Measurements from ENCODE around the gene SYNE2. TPM values are rescaled to one million over a fixed set of nuclear protein-coding genes. Genes with fewer than 3 reads are reported as not detected.

The SYNE2 gene
- total and polyA plus RNA-seq, 4 experiments from 2014 or later, result 14.2 to 280 (median 189) TPM

- no peak overlapping the region for H3K4me3 Mint-ChIP-seq
- no peaks in the 10 kb centered on the region for H3K27me3 Mint-ChIP-seq
- peaks cover 0 to 4% (median 0%) of the 10 kb centered on the region in 4 donors for H3K4me1 Mint-ChIP-seq
- Histone ChIP-seq H3K27me3 (ENCODE audit: insufficient read depth, low read length) (no peaks in the 10 kb centered on the region), H3K4me1 (ENCODE audit: insufficient read depth, low read length) (no peaks in the 10 kb centered on the region), H3K9me3 (ENCODE audit: control insufficient read depth in 1 of 2, low read length in 2 of 2) (no peaks in the 10 kb centered on the region), H3K27ac (ENCODE audit: low read depth, low read length) (no peak overlapping the region), H3K36me3 (ENCODE audit: insufficient read depth, low read length) (peaks cover 90% of the 10 kb centered on the region), H3K4me3 (ENCODE audit: low read length in 2 of 2) (no peak overlapping the region)
- ChIA-PET CTCF (ENCODE audit: partially characterized antibody) (no interaction called here), POLR2A (ENCODE audit: partially characterized antibody) (no interaction called here)
- peaks cover 0 to 2% (median 0%) of the 10 kb centered on the region in 8 donors for H3K9me3 Mint-ChIP-seq
- H3K27ac Mint-ChIP-seq, result peak overlapping the region in 2 of 7 donors; percentile 36 to 64
- DNase-seq, result no peak
- intact Hi-C loops (cut with micrococcal nuclease), result no loop called here
- H3K36me3 Mint-ChIP-seq, result peaks cover 70 to 91% of the 10 kb centered on the region in 2 donors
Observed at GRCh38 chr14:64215274-64215673, 362.5 kb downstream of the SYNE2 start.

- Histone ChIP-seq H3K27ac (ENCODE audit: low read depth, low read length) (no peak overlapping the region), H3K4me1 (ENCODE audit: insufficient read depth, low read length) (no peaks in the 10 kb centered on the region), H3K36me3 (ENCODE audit: insufficient read depth, low read length) (peaks cover 90% of the 10 kb centered on the region), H3K27me3 (ENCODE audit: insufficient read depth, low read length) (no peaks in the 10 kb centered on the region), H3K4me3 (ENCODE audit: low read length in 2 of 2) (no peak overlapping the region), H3K9me3 (ENCODE audit: control insufficient read depth in 1 of 2, low read length in 2 of 2) (no peaks in the 10 kb centered on the region)
- Mint-ChIP-seq H3K27me3 (no peaks in the 10 kb centered on the region), H3K4me3 (no peak overlapping the region), H3K36me3 (peaks cover 66 to 87% of the 10 kb centered on the region in 2 donors), H3K9me3 (peaks cover 0 to 2% (median 0%) of the 10 kb centered on the region in 8 donors), H3K4me1 (peaks cover 0 to 4% (median 0%) of the 10 kb centered on the region in 4 donors), H3K27ac (peak overlapping the region in 3 of 7 donors; percentile 41 to 76 (median 53))
- CTCF ChIA-PET (ENCODE audit: partially characterized antibody), result no interaction called here
- POLR2A ChIA-PET (ENCODE audit: partially characterized antibody), result no interaction called here
- DNase-seq, result no peak
- intact Hi-C loops (cut with micrococcal nuclease), result no loop called here
Observed at GRCh38 chr14:64215978-64216377, 363.2 kb downstream of the SYNE2 start.

- DNase-seq, result no peak
- Histone ChIP-seq H3K36me3 (ENCODE audit: insufficient read depth, low read length) (peaks cover 90% of the 10 kb centered on the region), H3K27ac (ENCODE audit: low read depth, low read length) (no peak overlapping the region), H3K27me3 (ENCODE audit: insufficient read depth, low read length) (no peaks in the 10 kb centered on the region), H3K4me3 (ENCODE audit: low read length in 2 of 2) (no peak overlapping the region), H3K4me1 (ENCODE audit: insufficient read depth, low read length) (no peaks in the 10 kb centered on the region), H3K9me3 (ENCODE audit: control insufficient read depth in 1 of 2, low read length in 2 of 2) (no peaks in the 10 kb centered on the region)
- Mint-ChIP-seq H3K9me3 (peaks cover 0 to 2% (median 0%) of the 10 kb centered on the region in 8 donors), H3K4me3 (no peak overlapping the region), H3K27ac (peak overlapping the region in 1 of 7 donors; percentile 35), H3K27me3 (no peaks in the 10 kb centered on the region), H3K4me1 (peaks cover 0 to 4% (median 0%) of the 10 kb centered on the region in 4 donors), H3K36me3 (peaks cover 64 to 81% of the 10 kb centered on the region in 2 donors)
- intact Hi-C loops (cut with micrococcal nuclease), result no loop called here
- CTCF ChIA-PET (ENCODE audit: partially characterized antibody), result no interaction called here
- POLR2A ChIA-PET (ENCODE audit: partially characterized antibody), result no interaction called here
Observed at GRCh38 chr14:64217308-64217707, 364.5 kb downstream of the SYNE2 start.

DNA sequence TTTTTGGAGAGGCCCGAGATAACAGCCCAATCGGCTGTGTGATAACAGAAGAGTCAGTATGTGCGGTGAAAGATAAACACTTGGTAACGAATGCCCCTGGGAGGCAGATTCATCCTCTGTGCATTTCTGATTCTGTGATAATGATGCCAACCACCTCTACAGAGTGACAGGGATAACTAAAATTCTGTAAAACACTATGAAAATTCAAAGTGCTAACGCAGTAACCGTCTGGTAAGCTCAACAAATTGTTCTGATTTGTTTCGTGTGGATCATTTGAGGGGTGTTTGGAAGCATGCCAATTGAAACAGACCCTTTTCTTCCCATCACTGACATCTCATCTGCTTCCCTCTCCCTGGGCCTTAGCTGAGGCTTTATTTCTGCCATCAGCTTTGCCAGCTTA is 365.0 kb downstream of the SYNE2 start:
- Mint-ChIP-seq H3K9me3 (peaks cover 0 to 2% (median 0%) of the 10 kb centered on the region in 8 donors), H3K4me3 (no peak overlapping the region), H3K36me3 (peaks cover 61 to 78% of the 10 kb centered on the region in 2 donors), H3K27me3 (no peaks in the 10 kb centered on the region), H3K27ac (peak overlapping the region in 3 of 7 donors; percentile 6 to 72 (median 31)), H3K4me1 (peaks cover 0 to 4% (median 0%) of the 10 kb centered on the region in 4 donors)
- H3K27me3 ChIP-seq (ENCODE audit: insufficient read depth, low read length), result no peaks in the 10 kb centered on the region
- peaks cover 89% of the 10 kb centered on the region for H3K36me3 ChIP-seq (ENCODE audit: insufficient read depth, low read length)
- H3K4me3 ChIP-seq (ENCODE audit: low read length in 2 of 2), result no peak overlapping the region
- no peak for DNase-seq
- no peaks in the 10 kb centered on the region for H3K9me3 ChIP-seq (ENCODE audit: control insufficient read depth in 1 of 2, low read length in 2 of 2)
- intact Hi-C loops (cut with micrococcal nuclease), result no loop called here
- ChIA-PET POLR2A (ENCODE audit: partially characterized antibody) (no interaction called here), CTCF (ENCODE audit: partially characterized antibody) (no interaction called here)
- H3K4me1 ChIP-seq (ENCODE audit: insufficient read depth, low read length), result no peaks in the 10 kb centered on the region
- H3K27ac ChIP-seq (ENCODE audit: low read depth, low read length), result no peak overlapping the region

DNA sequence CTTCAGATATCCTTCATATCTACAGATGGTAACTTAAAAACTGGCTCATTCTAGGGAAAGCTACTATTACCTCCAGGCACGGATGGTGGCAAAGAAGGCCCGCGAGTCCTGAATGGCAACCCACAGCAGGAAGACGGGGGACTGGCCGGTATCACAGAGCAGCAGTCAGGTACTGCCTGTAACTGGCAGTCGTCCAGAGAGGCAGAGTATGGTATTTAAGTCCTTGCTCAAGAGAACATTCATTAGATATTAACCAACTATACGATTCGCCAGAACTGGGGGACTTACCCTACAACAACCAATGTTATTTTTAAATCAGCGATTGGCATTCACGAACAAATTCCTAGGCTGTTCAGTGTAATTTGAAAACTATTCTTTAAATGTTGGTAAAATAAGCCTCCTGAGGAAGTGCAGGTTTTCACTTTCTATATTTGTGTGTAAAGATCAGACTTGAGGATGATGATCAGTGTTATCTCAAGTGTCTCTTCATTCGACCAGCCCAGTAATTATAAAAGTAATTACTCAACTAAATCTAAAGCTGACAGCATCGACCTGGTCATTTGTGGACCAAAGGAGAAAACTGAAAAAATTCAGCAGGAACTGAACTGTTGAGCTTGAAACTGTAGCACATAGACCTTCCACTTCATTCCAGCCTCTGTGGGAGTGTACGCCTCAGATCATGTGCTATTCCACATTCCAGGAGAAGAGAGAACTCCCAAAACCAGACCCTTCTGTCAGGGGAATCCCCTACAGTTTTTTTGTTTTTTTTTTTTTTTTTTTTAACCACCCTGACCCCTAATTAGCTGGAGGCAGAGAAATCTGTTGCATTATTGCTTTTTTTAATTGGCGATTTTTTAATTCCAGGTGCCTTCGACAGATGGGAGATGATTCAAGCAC is 365.8 kb downstream of the SYNE2 start:
- intact Hi-C loops (cut with micrococcal nuclease), result no loop called here
- Mint-ChIP-seq H3K4me1 (peaks cover 0 to 4% (median 0%) of the 10 kb centered on the region in 4 donors), H3K36me3 (peaks cover 64 to 78% of the 10 kb centered on the region in 2 donors), H3K4me3 (no peak overlapping the region), H3K27ac (peak overlapping the region in 5 of 7 donors; percentile 40 to 72 (median 61)), H3K27me3 (no peaks in the 10 kb centered on the region), H3K9me3 (peaks cover 0 to 2% (median 0%) of the 10 kb centered on the region in 8 donors)
- no peaks in the 10 kb centered on the region for H3K9me3 ChIP-seq (ENCODE audit: control insufficient read depth in 1 of 2, low read length in 2 of 2)
- no peak overlapping the region for H3K27ac ChIP-seq (ENCODE audit: low read depth, low read length)
- no peak overlapping the region for H3K4me3 ChIP-seq (ENCODE audit: low read length in 2 of 2)
- H3K36me3 ChIP-seq (ENCODE audit: insufficient read depth, low read length), result peaks cover 90% of the 10 kb centered on the region
- ChIA-PET POLR2A (ENCODE audit: partially characterized antibody) (interaction anchor here (0.6 kb wide), 1 partner anchor 312 kb away, joined by 3 read pairs; no protein-coding TSS in a partner anchor), CTCF (ENCODE audit: partially characterized antibody) (no interaction called here)
- H3K27me3 ChIP-seq (ENCODE audit: insufficient read depth, low read length), result no peaks in the 10 kb centered on the region
- H3K4me1 ChIP-seq (ENCODE audit: insufficient read depth, low read length), result no peaks in the 10 kb centered on the region
- no peak for DNase-seq

GRCh38 chr14:64220056-64220455 is 367.3 kb downstream of the SYNE2 start:
- no peak overlapping the region for H3K27ac ChIP-seq (ENCODE audit: low read depth, low read length)
- peaks cover 90% of the 10 kb centered on the region for H3K36me3 ChIP-seq (ENCODE audit: insufficient read depth, low read length)
- POLR2A ChIA-PET (ENCODE audit: partially characterized antibody), result no interaction called here
- H3K27me3 ChIP-seq (ENCODE audit: insufficient read depth, low read length), result no peaks in the 10 kb centered on the region
- DNase-seq, result no peak
- no peak overlapping the region for H3K4me3 ChIP-seq (ENCODE audit: low read length in 2 of 2)
- CTCF ChIA-PET (ENCODE audit: partially characterized antibody), result no interaction called here
- Mint-ChIP-seq H3K4me3 (no peak overlapping the region), H3K27me3 (no peaks in the 10 kb centered on the region), H3K4me1 (peaks cover 0 to 4% (median 0%) of the 10 kb centered on the region in 4 donors), H3K9me3 (peaks cover 0 to 2% (median 0%) of the 10 kb centered on the region in 8 donors), H3K36me3 (peaks cover 68 to 81% of the 10 kb centered on the region in 2 donors), H3K27ac (no peak overlapping the region)
- intact Hi-C loops (cut with micrococcal nuclease), result no loop called here
- H3K9me3 ChIP-seq (ENCODE audit: control insufficient read depth in 1 of 2, low read length in 2 of 2), result no peaks in the 10 kb centered on the region
- no peaks in the 10 kb centered on the region for H3K4me1 ChIP-seq (ENCODE audit: insufficient read depth, low read length)

GRCh38 chr14:64220466-64220865 is 367.7 kb downstream of the SYNE2 start:
- Mint-ChIP-seq H3K27ac (no peak overlapping the region), H3K4me1 (peaks cover 0 to 4% (median 0%) of the 10 kb centered on the region in 4 donors), H3K27me3 (no peaks in the 10 kb centered on the region), H3K9me3 (no peaks in the 10 kb centered on the region), H3K36me3 (peaks cover 68 to 81% of the 10 kb centered on the region in 2 donors), H3K4me3 (no peak overlapping the region)
- H3K9me3 ChIP-seq (ENCODE audit: control insufficient read depth in 1 of 2, low read length in 2 of 2), result no peaks in the 10 kb centered on the region
- no peak for DNase-seq
- no peak overlapping the region for H3K27ac ChIP-seq (ENCODE audit: low read depth, low read length)
- ChIA-PET POLR2A (ENCODE audit: partially characterized antibody) (no interaction called here), CTCF (ENCODE audit: partially characterized antibody) (no interaction called here)
- H3K4me3 ChIP-seq (ENCODE audit: low read length in 2 of 2), result no peak overlapping the region
- no peaks in the 10 kb centered on the region for H3K4me1 ChIP-seq (ENCODE audit: insufficient read depth, low read length)
- H3K36me3 ChIP-seq (ENCODE audit: insufficient read depth, low read length), result peaks cover 90% of the 10 kb centered on the region
- H3K27me3 ChIP-seq (ENCODE audit: insufficient read depth, low read length), result no peaks in the 10 kb centered on the region
- intact Hi-C loops (cut with micrococcal nuclease), result no loop called here
